Breast epithelium (tissue), 3 donors: Measurements from ENCODE around the gene VPS18.

Source experiments
- CTCF ChIP-seq, 3 donors: fragments of 450-650 bp; IDR thresholded peaks; one replicate each; pipeline ENCODE4 v1.5.1; 2016 to 2017; ENCODE audit warnings: antibody characterized with exemption in 3 of 3, mild to moderate bottlenecking in 3 of 3, moderate library complexity in 3 of 3
- POLR2A ChIP-seq: fragments of 450-650 bp; IDR thresholded peaks from one replicate; pipeline ENCODE4 v1.6.1; 2016; ENCODE audit warnings: antibody characterized with exemption, mild to moderate bottlenecking, moderate library complexity

- TF ChIP-seq CTCF (IDR thresholded peaks at IDR 0.05) (no peak), POLR2A (no peak)
Observed at GRCh38 chr15:40932649-40933516, 38.6 kb downstream of the VPS18 start.
